ENCODE data around the gene COMMD9. TPM values are rescaled to one million over a fixed set of nuclear protein-coding genes. Genes with fewer than 3 reads are reported as not detected.

Gene COMMD9
- total RNA-seq, 1 donor from 2014 or later: 27.0 TPM

DNA sequence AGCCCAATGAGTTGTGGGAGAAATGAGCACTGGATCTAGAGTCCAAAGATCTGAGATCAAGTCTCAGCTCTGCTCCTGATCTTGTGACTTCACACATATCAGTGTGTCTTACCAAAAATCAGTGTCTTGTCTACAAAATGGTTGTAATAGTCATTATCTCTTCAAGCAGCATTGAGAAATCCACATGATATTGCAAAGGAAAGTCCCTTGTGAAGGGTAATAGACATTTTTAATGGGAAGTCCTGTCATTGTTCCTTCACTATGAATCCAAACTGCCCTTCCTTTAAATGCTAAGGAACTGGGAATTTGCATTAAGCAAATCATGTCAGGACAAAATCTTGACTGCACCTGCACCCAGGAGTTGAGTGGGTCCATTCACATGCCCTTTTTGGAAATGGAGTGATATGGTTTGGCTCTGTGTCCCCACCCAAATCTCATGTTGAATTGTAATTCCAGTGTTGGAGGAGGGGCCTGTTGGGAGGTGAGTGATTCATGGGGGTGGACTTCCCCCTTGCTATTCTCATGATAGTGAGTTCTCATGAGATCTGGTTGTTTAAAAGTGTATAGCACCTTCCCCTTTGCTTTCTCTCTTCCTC lies 51.1 kb downstream of the COMMD9 start:
- no peaks in the 10 kb centered on the region for H3K9me3 Mint-ChIP-seq
- Histone ChIP-seq H3K9me3 (ENCODE audit: low read depth) (no peaks in the 10 kb centered on the region), H3K9ac (no peak overlapping the region), H3K79me2 (ENCODE audit: low read depth) (no peaks in the 10 kb centered on the region), H3K27ac (no peak overlapping the region), H3F3A (ENCODE audit: low read depth) (no peaks in the 10 kb centered on the region), H3K27me3 (no peaks in the 10 kb centered on the region), H3K4me1 (no peaks in the 10 kb centered on the region), H3K4me2 (no peak overlapping the region), H3K36me3 (no peaks in the 10 kb centered on the region), H3K4me3 (no peak overlapping the region), H2AFZ (replicated peaks) (no peak overlapping the region), H4K20me1 (ENCODE audit: low read depth) (no peaks in the 10 kb centered on the region)
- no peak for DNase-seq (ENCODE audit: low spot score)
- no peak overlapping the region for H3K27ac Mint-ChIP-seq
- no peaks in the 10 kb centered on the region for H3K4me1 Mint-ChIP-seq
- TF ChIP-seq EZH2phosphoT487 (IDR thresholded peaks at IDR 0.05) (no peak), EZH2 (IDR thresholded peaks at IDR 0.05) (no peak)
- TF ChIP-seq, protein P1, sequence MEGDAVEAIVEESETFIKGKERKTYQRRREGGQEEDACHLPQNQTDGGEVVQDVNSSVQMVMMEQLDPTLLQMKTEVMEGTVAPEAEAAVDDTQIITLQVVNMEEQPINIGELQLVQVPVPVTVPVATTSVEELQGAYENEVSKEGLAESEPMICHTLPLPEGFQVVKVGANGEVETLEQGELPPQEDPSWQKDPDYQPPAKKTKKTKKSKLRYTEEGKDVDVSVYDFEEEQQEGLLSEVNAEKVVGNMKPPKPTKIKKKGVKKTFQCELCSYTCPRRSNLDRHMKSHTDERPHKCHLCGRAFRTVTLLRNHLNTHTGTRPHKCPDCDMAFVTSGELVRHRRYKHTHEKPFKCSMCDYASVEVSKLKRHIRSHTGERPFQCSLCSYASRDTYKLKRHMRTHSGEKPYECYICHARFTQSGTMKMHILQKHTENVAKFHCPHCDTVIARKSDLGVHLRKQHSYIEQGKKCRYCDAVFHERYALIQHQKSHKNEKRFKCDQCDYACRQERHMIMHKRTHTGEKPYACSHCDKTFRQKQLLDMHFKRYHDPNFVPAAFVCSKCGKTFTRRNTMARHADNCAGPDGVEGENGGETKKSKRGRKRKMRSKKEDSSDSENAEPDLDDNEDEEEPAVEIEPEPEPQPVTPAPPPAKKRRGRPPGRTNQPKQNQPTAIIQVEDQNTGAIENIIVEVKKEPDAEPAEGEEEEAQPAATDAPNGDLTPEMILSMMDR (IDR thresholded peaks at IDR 0.05): no peak
- peaks cover 3% of the 10 kb centered on the region for H3K36me3 Mint-ChIP-seq
- H3K27me3 Mint-ChIP-seq (ENCODE audit: insufficient read depth, low read depth): peaks cover 7% of the 10 kb centered on the region
- H3K4me3 Mint-ChIP-seq: no peak overlapping the region

DNA sequence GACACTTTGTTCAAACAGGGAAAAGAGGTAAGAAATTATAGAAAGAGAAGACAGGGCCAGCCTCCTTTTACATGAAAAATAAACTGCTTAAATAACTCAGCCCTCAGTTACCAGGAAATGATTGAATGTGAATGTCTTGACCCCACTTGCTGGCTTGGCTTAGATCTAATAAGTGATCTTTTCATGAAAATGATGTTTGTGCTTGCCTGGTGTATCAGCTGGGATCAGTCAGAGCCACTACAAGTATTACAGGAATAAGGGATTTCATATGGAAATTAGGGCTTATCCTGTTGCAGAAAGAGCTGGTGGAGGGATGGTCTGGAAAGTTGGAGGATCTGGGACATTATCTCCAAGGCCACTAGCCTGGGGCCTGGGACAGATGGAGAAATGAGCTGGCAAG lies 51.8 kb downstream of the COMMD9 start:
- Histone ChIP-seq H3K4me3 (no peak overlapping the region), H3K27ac (no peak overlapping the region), H3K9me3 (ENCODE audit: low read depth) (no peaks in the 10 kb centered on the region), H3F3A (ENCODE audit: low read depth) (no peaks in the 10 kb centered on the region), H2AFZ (replicated peaks) (no peak overlapping the region), H3K9ac (no peak overlapping the region), H3K79me2 (ENCODE audit: low read depth) (no peaks in the 10 kb centered on the region), H3K36me3 (no peaks in the 10 kb centered on the region), H3K4me1 (no peaks in the 10 kb centered on the region), H3K4me2 (no peak overlapping the region), H4K20me1 (ENCODE audit: low read depth) (no peaks in the 10 kb centered on the region), H3K27me3 (no peaks in the 10 kb centered on the region)
- Mint-ChIP-seq H3K4me1 (peaks cover 2% of the 10 kb centered on the region), H3K4me3 (no peak overlapping the region), H3K27ac (no peak overlapping the region), H3K36me3 (peaks cover 3% of the 10 kb centered on the region), H3K27me3 (ENCODE audit: insufficient read depth, low read depth) (peaks cover 5% of the 10 kb centered on the region), H3K9me3 (no peaks in the 10 kb centered on the region)
- TF ChIP-seq, protein P1 (IDR thresholded peaks at IDR 0.05): no peak
- no peak for DNase-seq (ENCODE audit: low spot score)

DNA sequence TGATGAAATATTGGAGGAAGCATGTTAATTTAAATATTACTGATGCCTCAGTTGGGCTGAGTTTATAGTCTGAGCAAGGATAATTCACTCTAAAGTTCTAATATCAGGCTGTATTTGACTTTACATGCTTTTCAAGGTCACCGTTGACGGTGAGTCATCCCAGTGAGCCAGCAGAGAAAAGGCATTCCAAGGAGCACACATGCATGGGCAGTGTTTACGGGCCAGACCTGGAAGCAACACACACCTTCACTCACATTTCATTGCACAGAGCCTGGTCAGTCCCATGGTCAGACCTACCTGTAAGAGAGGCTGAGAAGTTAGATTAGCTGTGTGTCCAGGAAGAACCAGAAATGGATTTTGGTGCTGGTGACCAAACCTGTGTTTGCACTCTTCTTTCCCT lies 53.5 kb downstream of the COMMD9 start:
- Histone ChIP-seq H3K9me3 (ENCODE audit: low read depth) (no peaks in the 10 kb centered on the region), H4K20me1 (ENCODE audit: low read depth) (no peaks in the 10 kb centered on the region), H3K9ac (no peak overlapping the region), H3F3A (ENCODE audit: low read depth) (no peaks in the 10 kb centered on the region), H3K27me3 (no peaks in the 10 kb centered on the region), H3K4me2 (no peak overlapping the region), H3K4me3 (no peak overlapping the region), H3K27ac (no peak overlapping the region), H3K79me2 (ENCODE audit: low read depth) (no peaks in the 10 kb centered on the region), H2AFZ (replicated peaks) (no peak overlapping the region), H3K4me1 (peaks cover 9% of the 10 kb centered on the region), H3K36me3 (no peaks in the 10 kb centered on the region)
- DNase-seq (ENCODE audit: low spot score): no peak
- Mint-ChIP-seq H3K27ac (no peak overlapping the region), H3K4me3 (no peak overlapping the region), H3K36me3 (peaks cover 5% of the 10 kb centered on the region), H3K27me3 (ENCODE audit: insufficient read depth, low read depth) (peaks cover 3% of the 10 kb centered on the region), H3K4me1 (peaks cover 16% of the 10 kb centered on the region), H3K9me3 (no peaks in the 10 kb centered on the region)
- TF ChIP-seq EZH2 (IDR thresholded peaks at IDR 0.05) (no peak), EZH2phosphoT487 (IDR thresholded peaks at IDR 0.05) (no peak)
- TF ChIP-seq, protein P1 (IDR thresholded peaks at IDR 0.05): no peak
